K562 (cell line): ENCODE results near the gene SLC35F2. TPM values are rescaled to one million over a fixed set of nuclear protein-coding genes. Genes with fewer than 3 reads are reported as not detected.

Experiments used
- ARID1B ChIP-seq: fragments of 450-650 bp; IDR thresholded peaks from 2 replicates; pipeline ENCODE4 v1.6.1; 2016; ENCODE audit warnings: antibody characterized with exemption, mild to moderate bottlenecking, inconsistent platforms
- CREM ChIP-seq: IDR thresholded peaks from 2 replicates; pipeline ENCODE4 v1.6.1; 2014; ENCODE audit warnings: antibody characterized with exemption, low read depth
- FOXA1 ChIP-seq: fragments of 450-650 bp; IDR thresholded peaks from 2 replicates; pipeline ENCODE4 v1.6.1; 2016; ENCODE audit warnings: mild to moderate bottlenecking, borderline replicate concordance
- FOXA3 ChIP-seq, 2 experiments: fragments of 450-650 bp in 1 of 2; sonication (generic) in 1 of 2; formaldehyde crosslinking; IDR thresholded peaks in 1 of 2; conservative IDR thresholded peaks in 1 of 2; 2 replicates each; pipeline versions ENCODE4 v1.4.0 to v1.8.0; 2020 to 2022; ENCODE audit warnings: mild to moderate bottlenecking in 2 of 2, missing genetic modification reagents in 1 of 2
- HDGF ChIP-seq: fragments of 450-650 bp; IDR thresholded peaks from 2 replicates; pipeline ENCODE4 v1.6.1; 2016
- NR2C2 ChIP-seq, 2 experiments: fragments of 200-800 bp in 1 of 2; sonication (Bioruptor generic) in 1 of 2; sonication (generic) in 1 of 2; formaldehyde crosslinking in 1 of 2; IDR thresholded peaks; 2 replicates each; pipeline versions ENCODE4 v1.6.1 to v1.8.0; 2016 to 2022; ENCODE audit warnings: mild to moderate bottlenecking in 1 of 2, missing compliant biosample characterization in 1 of 2, missing genetic modification characterization in 1 of 2, missing genetic modification reagents in 1 of 2
- RBM34 ChIP-seq: fragments of 200-400 bp; formaldehyde crosslinking; IDR thresholded peaks from 2 replicates; pipeline ENCODE4 v1.6.1; 2018; ENCODE audit warnings: low read length, borderline replicate concordance; ENCODE audit not compliant: insufficient read depth
- SMAD4 ChIP-seq: fragments of 250-450 bp; sonication (Bioruptor Pico); conservative IDR thresholded peaks from 2 replicates; pipeline ENCODE4 v1.8.0; 2021; ENCODE audit warnings: inconsistent platforms, mild to moderate bottlenecking, moderate library complexity
- TAF15 ChIP-seq: fragments of 200-400 bp; formaldehyde crosslinking; IDR thresholded peaks from 2 replicates; pipeline ENCODE4 v1.6.1; 2017; ENCODE audit warnings: mild to moderate bottlenecking, low read depth, low read length, moderate library complexity
- ZNF41 ChIP-seq: fragments of 250-450 bp; sonication (Bioruptor Pico); conservative IDR thresholded peaks from 2 replicates; pipeline ENCODE4 v1.4.0; 2020; ENCODE audit warnings: mild to moderate bottlenecking
- ZNF445 ChIP-seq: fragments of 250-450 bp; sonication (Bioruptor Pico); IDR thresholded peaks from 2 replicates; pipeline ENCODE4 v1.4.0; 2020; ENCODE audit warnings: low read depth, mild to moderate bottlenecking, moderate library complexity
- ZNF668 ChIP-seq: fragments of 250-450 bp; sonication (Bioruptor Pico); IDR thresholded peaks from 2 replicates; pipeline ENCODE4 v1.8.0; 2022; ENCODE audit warnings: mild to moderate bottlenecking, inconsistent platforms
- polyA plus RNA-seq, 8 experiments: library from polyadenylated mRNA; depleted of rRNA in 4 of 8; stranded (reverse) in 5 of 8; unstranded in 3 of 8; fragments of >200 nt; fragmentation: Nextera tagmentation in 2 of 8; fragmentation: Illumina TruSeq in 1 of 8; extraction: Ambion mirVana in 2 of 8; extraction: Trizol in 1 of 8; gene quantifications; 2 replicates each; pipeline versions ENCODE4 v1.2.1 to v1.2.3, GENCODE V29; 2011 to 2014; ENCODE audit warnings: inconsistent platforms in 1 of 8, missing spikeins in 1 of 8
- total RNA-seq, 7 experiments: library from RNA; depleted of rRNA in 6 of 7; stranded (reverse); fragments of >200 nt in 6 of 7; fragmentation: Illumina TruSeq in 2 of 7; extraction: Trizol in 2 of 7; gene quantifications; 2 replicates each; pipeline versions ENCODE4 v1.2.1 to v1.2.3, GENCODE V29; 2011 to 2021; ENCODE audit warnings: low replicate concordance in 1 of 7
- TF ChIP-seq, protein P1 (sequence below): fragments of 250-450 bp; sonication (Bioruptor Pico); IDR thresholded peaks from 2 replicates; pipeline ENCODE4 v1.5.0; 2021
- TF ChIP-seq, protein P2 (sequence below): fragments of 450-650 bp; IDR thresholded peaks from 2 replicates; pipeline ENCODE4 v1.6.1; 2017; ENCODE audit warnings: mild to moderate bottlenecking, moderate library complexity
- TF ChIP-seq, protein P3 (sequence below): fragments of 250-450 bp; sonication (Bioruptor Pico); IDR thresholded peaks from 2 replicates; pipeline ENCODE4 v1.5.0; 2020; ENCODE audit warnings: mild to moderate bottlenecking
- TF ChIP-seq, protein P4 (sequence below): fragments of 200-400 bp; formaldehyde crosslinking; IDR thresholded peaks from 2 replicates; pipeline ENCODE4 v1.6.1; 2017; ENCODE audit warnings: mild to moderate bottlenecking, low read depth, low read length, moderate library complexity

The SLC35F2 gene
- total and polyA plus RNA-seq, 9 of the 15 experiments (the other 6 are each of a cell fraction or from before 2014, with no cell fraction given) = 28.6 to 63.9 (median 53.4) TPM

DNA sequence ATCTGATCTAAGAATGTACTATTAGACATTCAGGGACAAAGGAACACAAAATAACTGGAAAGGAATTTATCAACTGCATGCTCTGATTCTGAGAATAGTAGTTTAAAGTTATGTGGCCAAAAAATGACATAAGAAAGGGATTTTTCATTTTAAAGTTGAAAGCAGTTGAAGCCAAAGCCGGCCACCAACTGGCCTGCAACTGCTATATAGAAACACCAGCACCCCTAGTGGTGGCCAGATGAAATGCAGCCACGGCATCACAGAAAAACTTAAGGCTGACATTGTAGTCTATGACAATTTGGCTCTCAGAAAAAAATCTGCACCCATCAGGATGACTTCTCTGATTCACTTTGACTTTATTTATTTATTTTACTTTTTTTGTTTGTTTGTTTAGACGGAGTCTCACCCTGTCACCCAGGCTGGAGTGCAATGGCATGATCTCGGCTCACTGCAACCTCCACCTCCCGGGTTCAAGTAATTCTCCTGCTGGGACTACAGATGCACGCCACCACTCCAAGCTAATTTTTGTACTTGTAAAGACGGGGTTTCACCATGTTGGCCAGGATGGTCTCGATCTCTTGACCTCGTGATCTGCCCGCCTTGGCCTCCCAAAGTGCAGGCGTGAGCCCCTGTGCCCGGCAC, 59.2 kb downstream of the SLC35F2 start (continued):
- TF ChIP-seq ZNF668 (CRISPR knock-in tag) (no peak), HDGF (no peak), ZNF445 (no peak), FOXA1 (no peak), RBM34 (no peak), FOXA3 (CRISPR knock-in tag; conservative IDR thresholded peaks at IDR 0.05 in 1 of 2, IDR thresholded peaks at IDR 0.05 in 1 of 2) (no peak), CREM (0 out of 2 replicates have a peak, but pooled peaks have one; percentile 26), TAF15 (no peak), SMAD4 (CRISPR knock-in tag) (no peak), NR2C2 (CRISPR knock-in tag; IDR thresholded peaks at IDR 0.05) (no peak), NR2C2 (tag; IDR thresholded peaks at IDR 0.05) (no peak), ARID1B (no peak), ZNF41 (CRISPR knock-in tag) (no peak)
- TF ChIP-seq, protein P1, sequence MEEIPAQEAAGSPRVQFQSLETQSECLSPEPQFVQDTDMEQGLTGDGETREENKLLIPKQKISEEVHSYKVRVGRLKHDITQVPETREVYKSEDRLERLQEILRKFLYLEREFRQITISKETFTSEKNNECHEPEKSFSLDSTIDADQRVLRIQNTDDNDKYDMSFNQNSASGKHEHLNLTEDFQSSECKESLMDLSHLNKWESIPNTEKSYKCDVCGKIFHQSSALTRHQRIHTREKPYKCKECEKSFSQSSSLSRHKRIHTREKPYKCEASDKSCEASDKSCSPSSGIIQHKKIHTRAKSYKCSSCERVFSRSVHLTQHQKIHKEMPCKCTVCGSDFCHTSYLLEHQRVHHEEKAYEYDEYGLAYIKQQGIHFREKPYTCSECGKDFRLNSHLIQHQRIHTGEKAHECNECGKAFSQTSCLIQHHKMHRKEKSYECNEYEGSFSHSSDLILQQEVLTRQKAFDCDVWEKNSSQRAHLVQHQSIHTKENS (CRISPR knock-in tag) = no peak
- TF ChIP-seq, protein P2, sequence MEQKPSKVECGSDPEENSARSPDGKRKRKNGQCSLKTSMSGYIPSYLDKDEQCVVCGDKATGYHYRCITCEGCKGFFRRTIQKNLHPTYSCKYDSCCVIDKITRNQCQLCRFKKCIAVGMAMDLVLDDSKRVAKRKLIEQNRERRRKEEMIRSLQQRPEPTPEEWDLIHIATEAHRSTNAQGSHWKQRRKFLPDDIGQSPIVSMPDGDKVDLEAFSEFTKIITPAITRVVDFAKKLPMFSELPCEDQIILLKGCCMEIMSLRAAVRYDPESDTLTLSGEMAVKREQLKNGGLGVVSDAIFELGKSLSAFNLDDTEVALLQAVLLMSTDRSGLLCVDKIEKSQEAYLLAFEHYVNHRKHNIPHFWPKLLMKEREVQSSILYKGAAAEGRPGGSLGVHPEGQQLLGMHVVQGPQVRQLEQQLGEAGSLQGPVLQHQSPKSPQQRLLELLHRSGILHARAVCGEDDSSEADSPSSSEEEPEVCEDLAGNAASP = no peak
- TF ChIP-seq, protein P3, sequence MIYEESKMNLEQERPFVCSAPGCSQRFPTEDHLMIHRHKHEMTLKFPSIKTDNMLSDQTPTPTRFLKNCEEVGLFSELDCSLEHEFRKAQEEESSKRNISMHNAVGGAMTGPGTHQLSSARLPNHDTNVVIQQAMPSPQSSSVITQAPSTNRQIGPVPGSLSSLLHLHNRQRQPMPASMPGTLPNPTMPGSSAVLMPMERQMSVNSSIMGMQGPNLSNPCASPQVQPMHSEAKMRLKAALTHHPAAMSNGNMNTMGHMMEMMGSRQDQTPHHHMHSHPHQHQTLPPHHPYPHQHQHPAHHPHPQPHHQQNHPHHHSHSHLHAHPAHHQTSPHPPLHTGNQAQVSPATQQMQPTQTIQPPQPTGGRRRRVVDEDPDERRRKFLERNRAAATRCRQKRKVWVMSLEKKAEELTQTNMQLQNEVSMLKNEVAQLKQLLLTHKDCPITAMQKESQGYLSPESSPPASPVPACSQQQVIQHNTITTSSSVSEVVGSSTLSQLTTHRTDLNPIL (CRISPR knock-in tag) = no peak
- TF ChIP-seq, protein P4, sequence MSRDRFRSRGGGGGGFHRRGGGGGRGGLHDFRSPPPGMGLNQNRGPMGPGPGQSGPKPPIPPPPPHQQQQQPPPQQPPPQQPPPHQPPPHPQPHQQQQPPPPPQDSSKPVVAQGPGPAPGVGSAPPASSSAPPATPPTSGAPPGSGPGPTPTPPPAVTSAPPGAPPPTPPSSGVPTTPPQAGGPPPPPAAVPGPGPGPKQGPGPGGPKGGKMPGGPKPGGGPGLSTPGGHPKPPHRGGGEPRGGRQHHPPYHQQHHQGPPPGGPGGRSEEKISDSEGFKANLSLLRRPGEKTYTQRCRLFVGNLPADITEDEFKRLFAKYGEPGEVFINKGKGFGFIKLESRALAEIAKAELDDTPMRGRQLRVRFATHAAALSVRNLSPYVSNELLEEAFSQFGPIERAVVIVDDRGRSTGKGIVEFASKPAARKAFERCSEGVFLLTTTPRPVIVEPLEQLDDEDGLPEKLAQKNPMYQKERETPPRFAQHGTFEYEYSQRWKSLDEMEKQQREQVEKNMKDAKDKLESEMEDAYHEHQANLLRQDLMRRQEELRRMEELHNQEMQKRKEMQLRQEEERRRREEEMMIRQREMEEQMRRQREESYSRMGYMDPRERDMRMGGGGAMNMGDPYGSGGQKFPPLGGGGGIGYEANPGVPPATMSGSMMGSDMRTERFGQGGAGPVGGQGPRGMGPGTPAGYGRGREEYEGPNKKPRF = no peak
